Measurements from ENCODE around the gene KCNJ16. TPM values are rescaled to one million over a fixed set of nuclear protein-coding genes. Genes with fewer than 3 reads are reported as not detected.

The KCNJ16 gene
- total and polyA plus RNA-seq, 4 donors: 0.31 to 3.3 (median 0.67) TPM

GRCh38 chr17:70059649-70060048 lies 15.4 kb upstream of the KCNJ16 start:
- Histone ChIP-seq H3K4me3 (ENCODE audit: low read depth in 1 of 3, low read length in 3 of 3) (no peak overlapping the region), H3K27me3 (ENCODE audit: control insufficient read depth in 4 of 4, insufficient read depth in 4 of 4, low read length in 3 of 4) (no peaks in the 10 kb centered on the region), H3K4me1 (ENCODE audit: control insufficient read depth in 4 of 4, insufficient read depth in 4 of 4, low read length in 3 of 4) (no peaks in the 10 kb centered on the region), H3K9me3 (ENCODE audit: control insufficient read depth in 4 of 4, low read length in 3 of 4) (no peaks in the 10 kb centered on the region), H3K36me3 (ENCODE audit: control insufficient read depth in 4 of 4, insufficient read depth in 3 of 4, low read depth in 1 of 4, low read length in 3 of 4) (no peaks in the 10 kb centered on the region), H3K9ac (ENCODE audit: low read depth in 1 of 2, low read length in 2 of 2) (no peak overlapping the region), H3K27ac (ENCODE audit: low read depth in 1 of 2, low read length in 2 of 2) (no peak overlapping the region)
- TF ChIP-seq NR2F2 (IDR thresholded peaks at IDR 0.05): no peak
- no peak for TF ChIP-seq JUND (IDR thresholded peaks at IDR 0.05)
- TF ChIP-seq SP1 (IDR thresholded peaks at IDR 0.05): no peak
- TF ChIP-seq YY1 (IDR thresholded peaks at IDR 0.05): no peak
- no peak for TF ChIP-seq ATF3 (IDR thresholded peaks at IDR 0.05)
- TF ChIP-seq EGR1 (IDR thresholded peaks at IDR 0.05; ENCODE audit: low read depth in 2 of 2): no peak
- no peak for DNase-seq (ENCODE audit: low spot score)
- WGBS: 75% methylated on average over 4 of the region's 4 CpGs

- Histone ChIP-seq H3K9me3 (ENCODE audit: control insufficient read depth in 4 of 4, low read length in 3 of 4) (no peaks in the 10 kb centered on the region), H3K9ac (ENCODE audit: low read depth in 1 of 2, low read length in 2 of 2) (no peak overlapping the region), H3K4me1 (ENCODE audit: control insufficient read depth in 4 of 4, insufficient read depth in 4 of 4, low read length in 3 of 4) (no peaks in the 10 kb centered on the region), H3K36me3 (ENCODE audit: control insufficient read depth in 4 of 4, insufficient read depth in 3 of 4, low read depth in 1 of 4, low read length in 3 of 4) (no peaks in the 10 kb centered on the region), H3K27me3 (ENCODE audit: control insufficient read depth in 4 of 4, insufficient read depth in 4 of 4, low read length in 3 of 4) (no peaks in the 10 kb centered on the region), H3K27ac (ENCODE audit: low read depth in 1 of 2, low read length in 2 of 2) (no peak overlapping the region), H3K4me3 (ENCODE audit: low read depth in 1 of 3, low read length in 3 of 3) (no peak overlapping the region)
- WGBS: 65% methylated on average over 2 of the region's 2 CpGs
- DNase-seq (ENCODE audit: low spot score): no peak
- no peak for TF ChIP-seq RAD21 (IDR thresholded peaks at IDR 0.05)
Measured at GRCh38 chr17:70060415-70060814, 14.6 kb upstream of the KCNJ16 start.

GRCh38 chr17:70067134-70067533 lies 7.9 kb upstream of the KCNJ16 start:
- no peak overlapping the region for H3K4me3 ChIP-seq (ENCODE audit: low read depth in 1 of 3, low read length in 3 of 3)

GRCh38 chr17:70070305-70071027 lies 4.6 kb upstream of the KCNJ16 start:
- TF ChIP-seq HNF4A (conservative IDR thresholded peaks at IDR 0.05) (no peak), YY1 (IDR thresholded peaks at IDR 0.05) (no peak), FOXA2 (IDR thresholded peaks at IDR 0.05) (no peak), EGR1 (IDR thresholded peaks at IDR 0.05; ENCODE audit: low read depth in 2 of 2) (no peak), TAF1 (conservative IDR thresholded peaks at IDR 0.05) (no peak), NR2F2 (IDR thresholded peaks at IDR 0.05) (no peak), RAD21 (IDR thresholded peaks at IDR 0.05) (no peak), ATF3 (IDR thresholded peaks at IDR 0.05) (no peak), HNF4G (IDR thresholded peaks at IDR 0.05) (no peak), CTCF (IDR thresholded peaks at IDR 0.05; ENCODE audit: low read depth, low read length, missing input control) (no peak), FOXA1 (IDR thresholded peaks at IDR 0.05) (no peak), MAX (IDR thresholded peaks at IDR 0.05) (no peak)
- H3K9ac ChIP-seq (ENCODE audit: low read depth in 1 of 2, low read length in 2 of 2): no peak overlapping the region
- H3K36me3 ChIP-seq (ENCODE audit: control insufficient read depth in 4 of 4, insufficient read depth in 3 of 4, low read depth in 1 of 4, low read length in 3 of 4): no peaks in the 10 kb centered on the region
- 50% methylated on average over 3 of the region's 3 CpGs for WGBS
- H3K4me1 ChIP-seq (ENCODE audit: control insufficient read depth in 4 of 4, insufficient read depth in 4 of 4, low read length in 3 of 4): no peaks in the 10 kb centered on the region
- H3K9me3 ChIP-seq (ENCODE audit: control insufficient read depth in 4 of 4, low read length in 3 of 4): no peaks in the 10 kb centered on the region
- no peak overlapping the region for H3K27ac ChIP-seq (ENCODE audit: low read depth in 1 of 2, low read length in 2 of 2)
- H3K27me3 ChIP-seq (ENCODE audit: control insufficient read depth in 4 of 4, insufficient read depth in 4 of 4, low read length in 3 of 4): peaks cover 0 to 4% (median 3%) of the 10 kb centered on the region in 4 donors
- DNase-seq (ENCODE audit: low spot score): no peak
- no peak overlapping the region for H3K4me3 ChIP-seq (ENCODE audit: low read depth in 1 of 3, low read length in 3 of 3)

More at GRCh38 chr17:70067134-70067533, 7.9 kb upstream of the KCNJ16 start:
- TF ChIP-seq YY1 (IDR thresholded peaks at IDR 0.05) (no peak), HNF4A (conservative IDR thresholded peaks at IDR 0.05) (no peak), FOXA1 (IDR thresholded peaks at IDR 0.05) (no peak), RXRA (IDR thresholded peaks at IDR 0.05) (no peak), SP1 (IDR thresholded peaks at IDR 0.05) (no peak), JUND (IDR thresholded peaks at IDR 0.05) (no peak), ATF3 (IDR thresholded peaks at IDR 0.05) (no peak), EGR1 (IDR thresholded peaks at IDR 0.05; ENCODE audit: low read depth in 2 of 2) (no peak)
- H3K27me3 ChIP-seq (ENCODE audit: control insufficient read depth in 4 of 4, insufficient read depth in 4 of 4, low read length in 3 of 4): peaks cover 0 to 3% (median 0%) of the 10 kb centered on the region in 4 donors
- H3K9me3 ChIP-seq (ENCODE audit: control insufficient read depth in 4 of 4, low read length in 3 of 4): no peaks in the 10 kb centered on the region
- H3K27ac ChIP-seq (ENCODE audit: low read depth in 1 of 2, low read length in 2 of 2): no peak overlapping the region
- WGBS: 62% methylated on average over 5 of the region's 5 CpGs
- H3K4me1 ChIP-seq (ENCODE audit: control insufficient read depth in 4 of 4, insufficient read depth in 4 of 4, low read length in 3 of 4): no peaks in the 10 kb centered on the region
- H3K9ac ChIP-seq (ENCODE audit: low read depth in 1 of 2, low read length in 2 of 2): no peak overlapping the region
- DNase-seq (ENCODE audit: low spot score): no peak
- H3K36me3 ChIP-seq (ENCODE audit: control insufficient read depth in 4 of 4, insufficient read depth in 3 of 4, low read depth in 1 of 4, low read length in 3 of 4): no peaks in the 10 kb centered on the region
